IPS-15b (cell line): ENCODE data around the gene NCCRP1.

Experiments
- H3K27me3 ChIP-seq: one replicate; pipeline ENCODE4 v1.6.1; 2013; ENCODE audit warnings: low read length; ENCODE audit not compliant: control insufficient read depth, insufficient read depth
- H3K36me3 ChIP-seq: one replicate; pipeline ENCODE4 v1.6.1; 2013; ENCODE audit warnings: low read length; ENCODE audit not compliant: control insufficient read depth, insufficient read depth
- H3K4me1 ChIP-seq: one replicate; pipeline ENCODE4 v1.6.1; 2013; ENCODE audit warnings: mild to moderate bottlenecking, low read length; ENCODE audit not compliant: control insufficient read depth, insufficient read depth
- H3K4me3 ChIP-seq: one replicate; pipeline ENCODE4 v1.5.1; 2013; ENCODE audit warnings: low read depth, low read length
- H3K9ac ChIP-seq: one replicate; pipeline ENCODE4 v1.6.1; 2013; ENCODE audit warnings: low read depth, mild to moderate bottlenecking, low read length
- H3K9me3 ChIP-seq: one replicate; pipeline ENCODE4 v1.6.1; 2013; ENCODE audit warnings: mild to moderate bottlenecking, low read length; ENCODE audit not compliant: control insufficient read depth, insufficient read depth

Gene NCCRP1

GRCh38 chr19:39166571-39167391 lies 30.0 kb upstream of the NCCRP1 start:
- H3K4me3 ChIP-seq = no peak overlapping the region
- H3K36me3 ChIP-seq = peaks cover 10% of the 10 kb centered on the region
- no peaks in the 10 kb centered on the region for H3K9me3 ChIP-seq
- peaks cover 2% of the 10 kb centered on the region for H3K4me1 ChIP-seq
- H3K27me3 ChIP-seq = no peaks in the 10 kb centered on the region
- no peak overlapping the region for H3K9ac ChIP-seq

GRCh38 chr19:39167461-39168257 lies 29.1 kb upstream of the NCCRP1 start:
- peaks cover 16% of the 10 kb centered on the region for H3K36me3 ChIP-seq
- no peaks in the 10 kb centered on the region for H3K9me3 ChIP-seq
- no peak overlapping the region for H3K4me3 ChIP-seq
- peak overlapping the region; percentile 24 for H3K9ac ChIP-seq
- H3K27me3 ChIP-seq = no peaks in the 10 kb centered on the region
- H3K4me1 ChIP-seq = peaks cover 2% of the 10 kb centered on the region

- Histone ChIP-seq H3K4me1 (no peaks in the 10 kb centered on the region), H3K9me3 (no peaks in the 10 kb centered on the region), H3K36me3 (peaks cover 21% of the 10 kb centered on the region), H3K9ac (no peak overlapping the region), H3K4me3 (no peak overlapping the region), H3K27me3 (no peaks in the 10 kb centered on the region)
These were observed 28.3 kb upstream of the NCCRP1 start for GRCh38 chr19:39168258-39169142.

GRCh38 chr19:39169143-39169810 lies 27.5 kb upstream of the NCCRP1 start:
- no peaks in the 10 kb centered on the region for H3K9me3 ChIP-seq
- H3K4me1 ChIP-seq = no peaks in the 10 kb centered on the region
- H3K9ac ChIP-seq = no peak overlapping the region
- peaks cover 25% of the 10 kb centered on the region for H3K36me3 ChIP-seq
- H3K4me3 ChIP-seq = no peak overlapping the region
- H3K27me3 ChIP-seq = no peaks in the 10 kb centered on the region

GRCh38 chr19:39170386-39171231 lies 26.2 kb upstream of the NCCRP1 start:
- H3K9ac ChIP-seq = no peak overlapping the region
- peaks cover 36% of the 10 kb centered on the region for H3K36me3 ChIP-seq
- no peaks in the 10 kb centered on the region for H3K9me3 ChIP-seq
- no peaks in the 10 kb centered on the region for H3K27me3 ChIP-seq
- no peak overlapping the region for H3K4me3 ChIP-seq
- no peaks in the 10 kb centered on the region for H3K4me1 ChIP-seq

- no peak overlapping the region for H3K9ac ChIP-seq
- no peaks in the 10 kb centered on the region for H3K4me1 ChIP-seq
- H3K4me3 ChIP-seq = no peak overlapping the region
- H3K36me3 ChIP-seq = peaks cover 44% of the 10 kb centered on the region
- H3K9me3 ChIP-seq = no peaks in the 10 kb centered on the region
- no peaks in the 10 kb centered on the region for H3K27me3 ChIP-seq
These were observed 25.0 kb upstream of the NCCRP1 start for GRCh38 chr19:39171479-39172465.

- Histone ChIP-seq H3K9ac (no peak overlapping the region), H3K27me3 (no peaks in the 10 kb centered on the region), H3K9me3 (no peaks in the 10 kb centered on the region), H3K4me3 (no peak overlapping the region), H3K36me3 (peaks cover 51% of the 10 kb centered on the region), H3K4me1 (no peaks in the 10 kb centered on the region)
These were observed 23.9 kb upstream of the NCCRP1 start for GRCh38 chr19:39172700-39173501.

- peaks cover 57% of the 10 kb centered on the region for H3K36me3 ChIP-seq
These were observed 23.2 kb upstream of the NCCRP1 start for GRCh38 chr19:39173502-39173991.

GRCh38 chr19:39174142-39174541 lies 22.6 kb upstream of the NCCRP1 start:
- Histone ChIP-seq H3K4me1 (no peaks in the 10 kb centered on the region), H3K27me3 (no peaks in the 10 kb centered on the region), H3K4me3 (no peak overlapping the region), H3K9me3 (no peaks in the 10 kb centered on the region), H3K36me3 (peaks cover 61% of the 10 kb centered on the region), H3K9ac (no peak overlapping the region)

More at GRCh38 chr19:39173502-39173991, 23.2 kb upstream of the NCCRP1 start:
- no peak overlapping the region for H3K4me3 ChIP-seq
- no peak overlapping the region for H3K9ac ChIP-seq
- H3K4me1 ChIP-seq = no peaks in the 10 kb centered on the region
- H3K27me3 ChIP-seq = no peaks in the 10 kb centered on the region
- H3K9me3 ChIP-seq = no peaks in the 10 kb centered on the region
